Measurements from ENCODE around the gene IL4R.

DNA sequence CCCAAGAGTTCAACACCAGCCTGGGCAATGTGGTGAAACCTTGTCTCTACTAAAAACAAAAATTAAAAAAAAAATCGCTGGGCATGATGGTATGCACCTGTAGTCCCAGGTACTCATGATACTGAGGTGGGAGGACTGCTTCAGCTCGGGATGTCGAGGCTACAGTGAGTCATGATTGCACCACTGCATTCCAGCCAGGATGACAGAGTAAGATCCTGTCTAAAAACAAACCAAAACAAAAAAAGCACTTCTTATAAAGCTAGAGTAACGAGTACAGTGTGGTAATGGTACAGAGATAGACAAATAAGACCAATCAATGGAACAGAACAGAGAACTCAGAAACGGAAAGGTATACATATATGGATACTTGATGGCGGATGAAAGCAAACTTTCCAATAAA is 49.6 kb upstream of the IL4R start:
- no peak for TF ChIP-seq POLR2A (IDR thresholded peaks at IDR 0.05)
- TF ChIP-seq, protein P1, sequence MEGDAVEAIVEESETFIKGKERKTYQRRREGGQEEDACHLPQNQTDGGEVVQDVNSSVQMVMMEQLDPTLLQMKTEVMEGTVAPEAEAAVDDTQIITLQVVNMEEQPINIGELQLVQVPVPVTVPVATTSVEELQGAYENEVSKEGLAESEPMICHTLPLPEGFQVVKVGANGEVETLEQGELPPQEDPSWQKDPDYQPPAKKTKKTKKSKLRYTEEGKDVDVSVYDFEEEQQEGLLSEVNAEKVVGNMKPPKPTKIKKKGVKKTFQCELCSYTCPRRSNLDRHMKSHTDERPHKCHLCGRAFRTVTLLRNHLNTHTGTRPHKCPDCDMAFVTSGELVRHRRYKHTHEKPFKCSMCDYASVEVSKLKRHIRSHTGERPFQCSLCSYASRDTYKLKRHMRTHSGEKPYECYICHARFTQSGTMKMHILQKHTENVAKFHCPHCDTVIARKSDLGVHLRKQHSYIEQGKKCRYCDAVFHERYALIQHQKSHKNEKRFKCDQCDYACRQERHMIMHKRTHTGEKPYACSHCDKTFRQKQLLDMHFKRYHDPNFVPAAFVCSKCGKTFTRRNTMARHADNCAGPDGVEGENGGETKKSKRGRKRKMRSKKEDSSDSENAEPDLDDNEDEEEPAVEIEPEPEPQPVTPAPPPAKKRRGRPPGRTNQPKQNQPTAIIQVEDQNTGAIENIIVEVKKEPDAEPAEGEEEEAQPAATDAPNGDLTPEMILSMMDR (IDR thresholded peaks at IDR 0.05) = no peak
